SK-N-SH (cell line): Measurements from ENCODE around the gene SYNE2. TPM values are rescaled to one million over a fixed set of nuclear protein-coding genes. Genes with fewer than 3 reads are reported as not detected.

Experiments used
- CTCF ChIA-PET: fragments of 300-600, 350-600 bp; formaldehyde crosslinking; extraction: SDS; loops from one replicate; lab custom pipeline; 2021; lab: Yijun Ruan, JAX
- POLR2A ChIA-PET: fragments of 350-600 bp; sonication (Branson Sonifier 250); formaldehyde crosslinking; extraction: SDS; loops from one replicate; lab custom pipeline; 2020; ENCODE audit warnings: antibody characterized with exemption, inconsistent platforms; lab: Yijun Ruan, JAX
- DNase-seq: peaks from one replicate; pipeline ENCODE4 v3.0.0; 2012
- H2AFZ ChIP-seq: fragments of 200-600 bp; sonication (generic); 2 replicates; pipeline ENCODE4 v1.8.1; 2016; ENCODE audit warnings: antibody characterized with exemption, mild to moderate bottlenecking, low read depth
- H3F3A ChIP-seq: fragments of 200-600 bp; sonication (generic); replicated peaks from 2 replicates; pipeline ENCODE3; 2016; ENCODE audit warnings: antibody characterized with exemption, mild to moderate bottlenecking; ENCODE audit not compliant: insufficient read depth
- H3K27ac ChIP-seq, 2 experiments: fragments of 200-500 bp in 1 of 2; fragments of 200-600 bp in 1 of 2; sonication (Bioruptor generic) in 1 of 2; sonication (generic), shearing (Covaris generic) in 1 of 2; 2 replicates each; pipeline versions ENCODE4 v1.5.1 to v1.6.1; 2014 to 2016; ENCODE audit warnings: low read depth in 2 of 2, inconsistent platforms in 1 of 2, low read length in 1 of 2, mild to moderate bottlenecking in 1 of 2, mixed read lengths in 1 of 2
- H3K27me3 ChIP-seq: fragments of 200-600 bp; sonication (generic), shearing (Covaris generic); 2 replicates; pipeline ENCODE4 v1.6.1; 2016; ENCODE audit warnings: mixed run types; ENCODE audit not compliant: insufficient read depth
- H3K36me3 ChIP-seq, 2 experiments: fragments of 200-500 bp in 1 of 2; fragments of 200-600 bp in 1 of 2; sonication (Bioruptor generic) in 1 of 2; sonication (generic) in 1 of 2; replicated peaks in 1 of 2; 2 replicates each; pipeline versions ENCODE3 to v1.5.1; 2014 to 2016; ENCODE audit warnings: low read length in 1 of 2, mild to moderate bottlenecking in 1 of 2; ENCODE audit not compliant: insufficient read depth in 2 of 2, control insufficient read depth in 1 of 2
- H3K4me1 ChIP-seq, 2 experiments: fragments of 200-500 bp in 1 of 2; fragments of 200-600 bp in 1 of 2; sonication (Bioruptor generic) in 1 of 2; sonication (generic), shearing (Covaris generic) in 1 of 2; 2 replicates each; pipeline versions ENCODE4 v1.5.1 to v1.6.1; 2014 to 2016; ENCODE audit warnings: low read depth in 1 of 2, low read length in 1 of 2, mixed run types in 1 of 2; ENCODE audit not compliant: insufficient read depth in 2 of 2, control insufficient read depth in 1 of 2
- H3K4me2 ChIP-seq: fragments of 200-600 bp; sonication (generic), shearing (Covaris generic); 2 replicates; pipeline ENCODE4 v1.6.1; 2017; ENCODE audit warnings: mixed run types
- H3K4me3 ChIP-seq, 2 experiments: fragments of 200-500 bp in 1 of 2; fragments of 200-600 bp in 1 of 2; sonication (Bioruptor generic) in 1 of 2; sonication (generic), shearing (Covaris generic) in 1 of 2; 2 replicates each; pipeline versions ENCODE4 v1.5.1 to v1.8.1; 2014 to 2016; ENCODE audit warnings: low read depth in 2 of 2, inconsistent platforms in 1 of 2, low read length in 1 of 2, mild to moderate bottlenecking in 1 of 2, mixed read lengths in 1 of 2, moderate library complexity in 1 of 2
- H3K79me2 ChIP-seq: fragments of 200-600 bp; sonication (generic); 2 replicates; pipeline ENCODE4 v1.8.1; 2017; ENCODE audit warnings: mild to moderate bottlenecking; ENCODE audit not compliant: insufficient read depth
- H3K9ac ChIP-seq: fragments of 200-600 bp; sonication (generic); 2 replicates; pipeline ENCODE4 v1.6.1; 2017; ENCODE audit warnings: mixed run types
- H3K9me2 ChIP-seq: fragments of 200-600 bp; sonication (generic); 2 replicates; pipeline ENCODE4 v1.6.1; 2017; ENCODE audit warnings: mixed run types
- H3K9me3 ChIP-seq: fragments of 200-600 bp; sonication (generic); 2 replicates; pipeline ENCODE4 v1.6.1; 2017; ENCODE audit warnings: mixed run types, mild to moderate bottlenecking, moderate library complexity
- H4K20me1 ChIP-seq: fragments of 200-600 bp; sonication (generic); 2 replicates; pipeline ENCODE4 v1.6.1; 2017; ENCODE audit warnings: mild to moderate bottlenecking, mixed run types; ENCODE audit not compliant: insufficient read depth
- ELF1 ChIP-seq: IDR thresholded peaks from 2 replicates; pipeline ENCODE4 v1.4.0; 2012
- EZH2phosphoT487 ChIP-seq: fragments of 200-600 bp; sonication (generic); IDR thresholded peaks from 2 replicates; pipeline ENCODE4 v1.6.1; 2017; ENCODE audit warnings: low read depth, mixed run types, mild to moderate bottlenecking, antibody characterized with exemption, moderate library complexity, borderline replicate concordance
- FOXJ3 ChIP-seq: sonication (generic); formaldehyde crosslinking; IDR thresholded peaks from 2 replicates; pipeline ENCODE4 v1.5.1; 2020; ENCODE audit warnings: mild to moderate bottlenecking, missing genetic modification reagents
- FOXM1 ChIP-seq: IDR thresholded peaks from 2 replicates; pipeline ENCODE4 v1.4.0; 2012; ENCODE audit warnings: low read depth, mild to moderate bottlenecking
- GABPA ChIP-seq: IDR thresholded peaks from 2 replicates; pipeline ENCODE4 v1.4.0; 2012; ENCODE audit warnings: low read depth, mild to moderate bottlenecking
- GATA2 ChIP-seq: sonication (generic); formaldehyde crosslinking; IDR thresholded peaks from 2 replicates; pipeline ENCODE4 v1.5.0; 2020; ENCODE audit warnings: mild to moderate bottlenecking, missing genetic modification reagents
- JUND ChIP-seq: IDR thresholded peaks from 2 replicates; pipeline ENCODE4 v1.4.0; 2012
- MEF2A ChIP-seq: IDR thresholded peaks from 2 replicates; pipeline ENCODE4 v1.4.0; 2012; ENCODE audit warnings: low read depth, borderline replicate concordance
- NRF1 ChIP-seq: IDR thresholded peaks from 2 replicates; pipeline ENCODE4 v1.6.1; 2012; ENCODE audit warnings: low read depth, mild to moderate bottlenecking, low read length
- POLR2AphosphoS5 ChIP-seq: IDR thresholded peaks from 2 replicates; pipeline ENCODE4 v1.6.1; 2012; ENCODE audit warnings: low read depth, low read length
- RFX5 ChIP-seq: IDR thresholded peaks from 2 replicates; pipeline ENCODE4 v1.6.1; 2012; ENCODE audit warnings: mild to moderate bottlenecking, improper control_type of control experiment, low read length
- RXRA ChIP-seq: IDR thresholded peaks from 2 replicates; pipeline ENCODE4 v1.4.0; 2012; ENCODE audit warnings: low read depth, mild to moderate bottlenecking, borderline replicate concordance
- SIN3A ChIP-seq: IDR thresholded peaks from 2 replicates; pipeline ENCODE4 v1.6.1; 2012; ENCODE audit warnings: low read depth, mild to moderate bottlenecking, low read length, moderate library complexity, borderline replicate concordance
- TAF1 ChIP-seq: IDR thresholded peaks from 2 replicates; pipeline ENCODE4 v1.6.1; 2012; ENCODE audit warnings: low read depth, mild to moderate bottlenecking, low read length, moderate library complexity, borderline replicate concordance
- TCF12 ChIP-seq: IDR thresholded peaks from 2 replicates; pipeline ENCODE4 v1.4.0; 2012
- TEAD4 ChIP-seq: IDR thresholded peaks from 2 replicates; pipeline ENCODE4 v1.4.0; 2012; ENCODE audit warnings: mild to moderate bottlenecking, borderline replicate concordance; ENCODE audit not compliant: insufficient read depth
- WGBS: methylation state at CpG from one replicate; pipeline ENCODE4 v1.1.6; 2017; ENCODE audit warnings: low lambda C conversion rate; 5-methylcytosine and 5-hydroxymethylcytosine counted together
- polyA plus RNA-seq, 3 experiments: library from polyadenylated mRNA; depleted of rRNA; stranded (reverse); fragments of >200 nt; gene quantifications; 2 replicates each; pipeline ENCODE4 v1.2.3, GENCODE V29; 2012
- TF ChIP-seq, protein P1 (sequence below): fragments of 150-350 bp; IDR thresholded peaks from 2 replicates; pipeline ENCODE4 v1.6.1; 2016; ENCODE audit warnings: mild to moderate bottlenecking, low read depth, low read length
- TF ChIP-seq, protein P2 (sequence below): IDR thresholded peaks from 2 replicates; pipeline ENCODE4 v1.6.1; 2012; ENCODE audit warnings: mild to moderate bottlenecking, low read depth, low read length, moderate library complexity
- TF ChIP-seq, protein P3 (sequence below): IDR thresholded peaks from 2 replicates; pipeline ENCODE4 v1.4.0; 2012; ENCODE audit warnings: low read depth, borderline replicate concordance

SYNE2 gene
- polyA plus RNA-seq, 1 of the 3 experiments (the other 2 are of a cell fraction), result 7.1 TPM

DNA sequence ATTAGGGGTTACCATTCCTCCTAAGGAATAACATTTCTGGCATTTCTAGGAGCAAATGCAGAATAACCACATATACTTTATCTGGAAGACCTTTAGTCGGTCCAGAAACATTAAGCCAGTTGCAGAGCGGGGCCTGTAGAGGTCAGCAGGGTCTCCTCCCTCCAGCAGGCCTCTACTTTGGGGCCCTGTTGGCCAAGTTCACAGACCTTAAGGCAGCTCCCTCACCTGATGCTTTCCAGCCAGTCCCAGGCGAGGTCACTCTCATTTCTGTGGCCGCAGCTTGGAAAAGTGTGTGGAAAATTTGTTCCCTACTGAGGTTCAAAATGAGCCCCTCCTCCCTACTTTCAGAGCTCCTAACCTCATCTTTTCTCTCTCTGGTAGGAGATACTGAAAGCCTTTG is 367.3 kb downstream of the SYNE2 start:
- H3K79me2 ChIP-seq, result no peaks in the 10 kb centered on the region
- no peak for DNase-seq
- no peak overlapping the region for H3K4me2 ChIP-seq
- H3K9me2 ChIP-seq, result no peaks in the 10 kb centered on the region
- H3K27me3 ChIP-seq, result no peaks in the 10 kb centered on the region
- no peak overlapping the region for H3K4me3 ChIP-seq
- no peaks in the 10 kb centered on the region for H3K9me3 ChIP-seq
- H2AFZ ChIP-seq, result no peak overlapping the region
- H3F3A ChIP-seq, result no peaks in the 10 kb centered on the region
- H3K9ac ChIP-seq, result no peak overlapping the region
- TF ChIP-seq POLR2AphosphoS5 (no peak), SIN3A (no peak), TEAD4 (no peak), GABPA (no peak), EZH2phosphoT487 (no peak), MEF2A (no peak), JUND (no peak), NRF1 (no peak), RXRA (no peak), ELF1 (no peak), GATA2 (no peak), FOXJ3 (no peak), FOXM1 (no peak), TCF12 (no peak), TAF1 (no peak), RFX5 (no peak)
- TF ChIP-seq, protein P1, sequence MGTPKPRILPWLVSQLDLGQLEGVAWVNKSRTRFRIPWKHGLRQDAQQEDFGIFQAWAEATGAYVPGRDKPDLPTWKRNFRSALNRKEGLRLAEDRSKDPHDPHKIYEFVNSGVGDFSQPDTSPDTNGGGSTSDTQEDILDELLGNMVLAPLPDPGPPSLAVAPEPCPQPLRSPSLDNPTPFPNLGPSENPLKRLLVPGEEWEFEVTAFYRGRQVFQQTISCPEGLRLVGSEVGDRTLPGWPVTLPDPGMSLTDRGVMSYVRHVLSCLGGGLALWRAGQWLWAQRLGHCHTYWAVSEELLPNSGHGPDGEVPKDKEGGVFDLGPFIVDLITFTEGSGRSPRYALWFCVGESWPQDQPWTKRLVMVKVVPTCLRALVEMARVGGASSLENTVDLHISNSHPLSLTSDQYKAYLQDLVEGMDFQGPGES, result no peak
- TF ChIP-seq, protein P2, sequence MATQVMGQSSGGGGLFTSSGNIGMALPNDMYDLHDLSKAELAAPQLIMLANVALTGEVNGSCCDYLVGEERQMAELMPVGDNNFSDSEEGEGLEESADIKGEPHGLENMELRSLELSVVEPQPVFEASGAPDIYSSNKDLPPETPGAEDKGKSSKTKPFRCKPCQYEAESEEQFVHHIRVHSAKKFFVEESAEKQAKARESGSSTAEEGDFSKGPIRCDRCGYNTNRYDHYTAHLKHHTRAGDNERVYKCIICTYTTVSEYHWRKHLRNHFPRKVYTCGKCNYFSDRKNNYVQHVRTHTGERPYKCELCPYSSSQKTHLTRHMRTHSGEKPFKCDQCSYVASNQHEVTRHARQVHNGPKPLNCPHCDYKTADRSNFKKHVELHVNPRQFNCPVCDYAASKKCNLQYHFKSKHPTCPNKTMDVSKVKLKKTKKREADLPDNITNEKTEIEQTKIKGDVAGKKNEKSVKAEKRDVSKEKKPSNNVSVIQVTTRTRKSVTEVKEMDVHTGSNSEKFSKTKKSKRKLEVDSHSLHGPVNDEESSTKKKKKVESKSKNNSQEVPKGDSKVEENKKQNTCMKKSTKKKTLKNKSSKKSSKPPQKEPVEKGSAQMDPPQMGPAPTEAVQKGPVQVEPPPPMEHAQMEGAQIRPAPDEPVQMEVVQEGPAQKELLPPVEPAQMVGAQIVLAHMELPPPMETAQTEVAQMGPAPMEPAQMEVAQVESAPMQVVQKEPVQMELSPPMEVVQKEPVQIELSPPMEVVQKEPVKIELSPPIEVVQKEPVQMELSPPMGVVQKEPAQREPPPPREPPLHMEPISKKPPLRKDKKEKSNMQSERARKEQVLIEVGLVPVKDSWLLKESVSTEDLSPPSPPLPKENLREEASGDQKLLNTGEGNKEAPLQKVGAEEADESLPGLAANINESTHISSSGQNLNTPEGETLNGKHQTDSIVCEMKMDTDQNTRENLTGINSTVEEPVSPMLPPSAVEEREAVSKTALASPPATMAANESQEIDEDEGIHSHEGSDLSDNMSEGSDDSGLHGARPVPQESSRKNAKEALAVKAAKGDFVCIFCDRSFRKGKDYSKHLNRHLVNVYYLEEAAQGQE, result no peak
- TF ChIP-seq, protein P3, sequence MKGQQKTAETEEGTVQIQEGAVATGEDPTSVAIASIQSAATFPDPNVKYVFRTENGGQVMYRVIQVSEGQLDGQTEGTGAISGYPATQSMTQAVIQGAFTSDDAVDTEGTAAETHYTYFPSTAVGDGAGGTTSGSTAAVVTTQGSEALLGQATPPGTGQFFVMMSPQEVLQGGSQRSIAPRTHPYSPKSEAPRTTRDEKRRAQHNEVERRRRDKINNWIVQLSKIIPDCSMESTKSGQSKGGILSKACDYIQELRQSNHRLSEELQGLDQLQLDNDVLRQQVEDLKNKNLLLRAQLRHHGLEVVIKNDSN, result no peak
- H3K4me1 ChIP-seq, result peaks cover 0 to 16% of the 10 kb centered on the region in 2 experiments; a peak in 2 of 4 replicates
- WGBS, result 87% methylated on average over 4 of the region's 4 CpGs
- peaks cover 0 to 29% of the 10 kb centered on the region in 2 experiments for H3K36me3 ChIP-seq
- CTCF ChIA-PET, result interaction anchor here (1.8 kb wide), 1 partner anchor 83 kb away, joined by 7 read pairs; no protein-coding TSS in a partner anchor
- H3K27ac ChIP-seq, result no peak overlapping the region
- POLR2A ChIA-PET, result no interaction called here
- no peaks in the 10 kb centered on the region for H4K20me1 ChIP-seq
